ENCODE data around the gene SSTR4. TPM values are rescaled to one million over a fixed set of nuclear protein-coding genes. Genes with fewer than 3 reads are reported as not detected.

Gene SSTR4
- total RNA-seq, 4 donors from 2014 or later = not detected

- DNase-seq (ENCODE audit: low spot score) (no peak), ATAC-seq (ENCODE audit: low FRiP score) (no peak)
- no peak for TF ChIP-seq CTCF (IDR thresholded peaks at IDR 0.05)
Measured at GRCh38 chr20:23071996-23072395, 36.9 kb downstream of the SSTR4 start.

GRCh38 chr20:23072892-23073586 is 37.9 kb downstream of the SSTR4 start:
- no peak for ATAC-seq (ENCODE audit: low FRiP score)
- no peak for TF ChIP-seq CTCF (IDR thresholded peaks at IDR 0.05)
- no peak for DNase-seq (ENCODE audit: low spot score)

- ATAC-seq (ENCODE audit: low FRiP score) (no peak), DNase-seq (ENCODE audit: low spot score) (no peak)
- no peak for TF ChIP-seq CTCF (IDR thresholded peaks at IDR 0.05)
Measured at GRCh38 chr20:23074052-23074451, 38.9 kb downstream of the SSTR4 start.

- no peak for ATAC-seq (ENCODE audit: low FRiP score)
- no peak for DNase-seq (ENCODE audit: low spot score)
- no peak for TF ChIP-seq CTCF (IDR thresholded peaks at IDR 0.05)
Measured at GRCh38 chr20:23077277-23077676, 42.2 kb downstream of the SSTR4 start.

GRCh38 chr20:23078351-23079015 is 43.4 kb downstream of the SSTR4 start:
- TF ChIP-seq CTCF (IDR thresholded peaks at IDR 0.05) = no peak
- no peak for ATAC-seq (ENCODE audit: low FRiP score)
- DNase-seq (ENCODE audit: low spot score) = no peak

- no peak for TF ChIP-seq CTCF (IDR thresholded peaks at IDR 0.05)
- ATAC-seq (ENCODE audit: low FRiP score) (no peak), DNase-seq (ENCODE audit: low spot score) (no peak)
Measured at GRCh38 chr20:23079016-23079351, 43.9 kb downstream of the SSTR4 start.

GRCh38 chr20:23079926-23080325 is 44.8 kb downstream of the SSTR4 start:
- no peak for ATAC-seq (ENCODE audit: low FRiP score)
- DNase-seq (ENCODE audit: low spot score) = no peak
- TF ChIP-seq CTCF (IDR thresholded peaks at IDR 0.05) = no peak

All from omental fat pad (tissue), 4 donors.